Renal cortex interstitium (tissue), 3 donors: Measurements from ENCODE around the gene CIAPIN1. TPM values are rescaled to one million over a fixed set of nuclear protein-coding genes. Genes with fewer than 3 reads are reported as not detected.

ENCODE experiments used
- polyA plus RNA-seq, 3 donors: library from polyadenylated mRNA; unstranded; fragments of 120-200 nt; gene quantifications; one replicate each; pipeline ENCODE4 v1.2.1, GENCODE V29; 2013; ENCODE audit not compliant: insufficient read length in 3 of 3

Gene CIAPIN1
- polyA plus RNA-seq, 3 donors, result 92.1 to 110 (median 95.7) TPM

Other genes starting within 250 kb of the CIAPIN1 start
- 10 to 100 TPM; 76.3 to 79.4 (median 77.9) TPM for gene ARL2BP, start 202.1 kb downstream of the CIAPIN1 start, polyA plus RNA-seq
- 10 to 100 TPM; 14.7 to 29.7 (median 15.8) TPM for gene PLLP, start 162.7 kb downstream of the CIAPIN1 start, polyA plus RNA-seq
- under 1 TPM; 0.08 to 0.13 (median 0.12) TPM for gene CCL22, start 88.6 kb downstream of the CIAPIN1 start, polyA plus RNA-seq
- gene CX3CL1, start 74.9 kb downstream of the CIAPIN1 start, polyA plus RNA-seq, result 10 to 100 TPM; 24.2 to 41.9 (median 30.4) TPM
- gene CCL17, start 42.6 kb downstream of the CIAPIN1 start, polyA plus RNA-seq, result under 1 TPM in 2 of 3 donors, not detected in 1; 0.19 to 0.38 TPM
- 100 to 1,000 TPM in 1 of 3 donors, 10 to 100 TPM in 2; 94.3 to 108 (median 96.0) TPM for gene COQ9, start 94 bp upstream of the CIAPIN1 start, polyA plus RNA-seq
- 10 to 100 TPM; 79.9 to 89.8 (median 88.4) TPM for gene POLR2C, start 15.3 kb upstream of the CIAPIN1 start, polyA plus RNA-seq
- 10 to 100 TPM; 26.2 to 36.8 (median 36.6) TPM for gene DOK4, start 39.1 kb upstream of the CIAPIN1 start, polyA plus RNA-seq
- 10 to 100 TPM; 13.7 to 21.6 (median 17.9) TPM for gene CCDC102A, start 89.2 kb upstream of the CIAPIN1 start, polyA plus RNA-seq
- 1 to 10 TPM in 2 of 3 donors, under 1 TPM in 1; 0.93 to 2.1 (median 1.2) TPM for gene ADGRG5, start 95.3 kb upstream of the CIAPIN1 start, polyA plus RNA-seq
- gene ADGRG1, start 181.2 kb upstream of the CIAPIN1 start, polyA plus RNA-seq, result 10 to 100 TPM; 58.2 to 93.6 (median 59.3) TPM
- gene ADGRG3, start 220.9 kb upstream of the CIAPIN1 start, polyA plus RNA-seq, result under 1 TPM; 0.21 to 0.48 (median 0.27) TPM
- 1 to 10 TPM; 2.4 to 4.8 (median 3.8) TPM for gene DRC7, start 247.4 kb upstream of the CIAPIN1 start, polyA plus RNA-seq